GM19395 (cell line): ENCODE results near the gene LYRM2.

ENCODE experiments used
- ATAC-seq: cut with Tn5 transposase; IDR thresholded peaks from one replicate; pipeline ENCODE4 v1.9.1; 2021; ENCODE audit warnings: mild to moderate bottlenecking, moderate library complexity; ENCODE audit not compliant: unreplicated experiment

LYRM2 gene

DNA sequence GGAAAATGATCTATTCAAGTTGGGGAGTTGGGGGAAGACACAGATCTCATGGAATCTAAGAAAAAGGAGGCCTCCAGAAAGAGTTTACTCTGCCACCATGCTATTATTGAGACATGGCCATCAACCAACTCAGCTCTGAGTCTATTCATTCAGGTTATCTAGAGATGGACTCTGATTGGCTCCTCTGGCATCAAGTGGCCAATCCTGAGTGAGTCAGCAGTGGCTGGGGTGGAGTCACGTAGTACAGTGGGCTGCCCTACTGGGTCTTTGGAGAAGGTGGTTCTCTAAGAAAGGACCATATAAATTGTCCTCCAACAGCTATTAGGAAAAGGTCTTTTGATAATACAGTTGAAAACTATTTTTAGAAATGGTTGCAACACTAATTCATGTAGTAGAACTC, 42.1 kb downstream of the LYRM2 start:
- no peak for ATAC-seq

- peak; percentile 88 for ATAC-seq
Observed at GRCh38 chr6:89596056-89596455, 42.5 kb downstream of the LYRM2 start.

GRCh38 chr6:89591745-89592144, 46.8 kb downstream of the LYRM2 start:
- no peak for ATAC-seq

- ATAC-seq: no peak
Observed at GRCh38 chr6:89590133-89590532, 48.4 kb downstream of the LYRM2 start.

- ATAC-seq: no peak
Observed at GRCh38 chr6:89589297-89590025, 49.1 kb downstream of the LYRM2 start.

- no peak for ATAC-seq
Observed at GRCh38 chr6:89585154-89585553, 53.4 kb downstream of the LYRM2 start.

DNA sequence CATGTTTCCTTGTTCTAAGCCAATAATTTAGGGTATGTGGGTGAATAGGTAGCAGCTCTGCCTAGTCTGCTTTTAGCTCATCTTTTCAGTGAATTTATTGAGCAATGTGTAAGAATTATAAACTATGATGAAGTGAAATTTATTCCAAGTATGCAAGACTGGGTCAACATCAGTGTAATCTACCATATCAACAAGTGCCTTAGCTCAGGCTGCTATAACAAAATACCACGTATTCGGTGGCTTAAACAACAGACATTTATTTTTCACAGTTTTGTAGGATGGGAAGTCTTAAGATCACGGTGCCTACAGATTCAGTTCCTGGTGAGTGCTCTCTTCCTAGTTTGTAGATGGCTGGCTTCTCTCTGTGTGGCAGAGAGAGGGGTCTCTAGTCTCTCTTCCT, 54.0 kb downstream of the LYRM2 start:
- no peak for ATAC-seq

DNA sequence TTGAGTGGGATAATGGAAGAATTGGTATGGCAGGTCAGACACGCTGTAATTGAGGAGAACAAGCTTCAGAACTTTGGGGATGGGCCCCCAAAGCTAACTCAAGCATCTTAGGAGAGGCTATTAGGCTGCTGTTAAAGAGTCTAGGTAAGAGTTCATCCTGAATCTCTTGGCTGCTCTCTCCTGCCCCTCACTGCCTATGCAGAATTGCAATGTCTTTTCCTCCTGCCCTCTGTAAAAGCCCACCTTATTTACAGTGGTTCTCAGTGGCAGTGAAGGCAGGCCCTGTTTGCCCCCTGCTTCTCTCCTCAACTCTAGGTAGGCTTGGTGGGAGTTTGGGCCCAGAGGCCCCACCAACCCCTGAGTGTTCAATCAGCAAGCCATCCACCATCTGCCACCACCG, 55.0 kb downstream of the LYRM2 start:
- no peak for ATAC-seq

- ATAC-seq: no peak
Observed at GRCh38 chr6:89582669-89583325, 55.8 kb downstream of the LYRM2 start.

DNA sequence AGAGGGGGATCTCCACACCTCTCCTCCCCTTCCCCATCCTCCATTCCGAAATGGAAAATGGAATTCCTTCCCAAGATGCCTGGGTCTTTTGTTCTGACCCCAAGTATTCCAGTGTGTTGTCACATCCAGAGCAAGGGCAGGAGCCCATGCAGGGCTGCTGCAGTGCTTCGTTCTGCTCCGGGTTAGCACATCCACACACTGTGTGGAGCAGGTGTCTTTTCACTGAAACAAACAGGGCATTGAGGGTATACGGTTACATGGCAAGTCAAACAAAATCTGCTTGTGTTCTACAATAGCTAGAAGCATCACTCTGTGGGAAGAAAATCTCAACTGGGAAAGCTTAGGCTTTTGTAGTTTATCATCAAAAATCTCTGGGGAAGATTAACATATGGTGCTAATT, 56.9 kb downstream of the LYRM2 start:
- ATAC-seq: no peak

GRCh38 chr6:89580997-89581666, 57.4 kb downstream of the LYRM2 start:
- ATAC-seq: no peak

- no peak for ATAC-seq
Observed at GRCh38 chr6:89575562-89575960, 63.0 kb downstream of the LYRM2 start.

DNA sequence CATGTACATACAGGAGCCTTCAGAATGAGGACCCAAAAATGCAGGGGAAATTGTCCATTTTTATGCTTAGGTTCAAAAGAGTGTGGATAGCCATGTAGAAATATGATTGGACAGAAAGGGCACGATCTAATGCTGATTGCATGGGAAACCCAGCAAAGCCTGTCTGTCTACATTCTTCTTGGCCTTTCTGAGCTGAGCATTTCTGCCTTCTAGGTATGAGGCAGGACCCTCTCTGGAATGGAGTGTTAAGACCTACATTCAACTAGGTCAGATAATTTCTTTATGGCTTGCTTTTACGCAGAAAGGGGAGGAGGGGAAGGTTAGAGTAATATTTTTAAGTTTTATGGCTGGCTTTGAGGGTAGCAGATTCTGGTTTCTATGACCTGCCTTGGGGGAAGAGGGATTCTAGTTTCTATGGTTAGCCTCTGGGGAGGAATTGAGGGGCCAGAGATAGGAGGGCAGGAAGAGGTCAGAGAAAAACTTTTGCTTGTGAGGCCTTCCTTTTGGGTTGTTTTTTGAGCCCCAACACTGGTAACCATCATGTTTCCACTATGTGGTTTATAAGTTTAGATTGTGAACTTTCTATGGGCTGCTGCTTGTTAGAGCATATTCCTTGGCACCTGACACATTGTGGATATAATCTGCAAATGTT, 63.5 kb downstream of the LYRM2 start:
- no peak for ATAC-seq

GRCh38 chr6:89567630-89568390, 70.7 kb downstream of the LYRM2 start:
- no peak for ATAC-seq

DNA sequence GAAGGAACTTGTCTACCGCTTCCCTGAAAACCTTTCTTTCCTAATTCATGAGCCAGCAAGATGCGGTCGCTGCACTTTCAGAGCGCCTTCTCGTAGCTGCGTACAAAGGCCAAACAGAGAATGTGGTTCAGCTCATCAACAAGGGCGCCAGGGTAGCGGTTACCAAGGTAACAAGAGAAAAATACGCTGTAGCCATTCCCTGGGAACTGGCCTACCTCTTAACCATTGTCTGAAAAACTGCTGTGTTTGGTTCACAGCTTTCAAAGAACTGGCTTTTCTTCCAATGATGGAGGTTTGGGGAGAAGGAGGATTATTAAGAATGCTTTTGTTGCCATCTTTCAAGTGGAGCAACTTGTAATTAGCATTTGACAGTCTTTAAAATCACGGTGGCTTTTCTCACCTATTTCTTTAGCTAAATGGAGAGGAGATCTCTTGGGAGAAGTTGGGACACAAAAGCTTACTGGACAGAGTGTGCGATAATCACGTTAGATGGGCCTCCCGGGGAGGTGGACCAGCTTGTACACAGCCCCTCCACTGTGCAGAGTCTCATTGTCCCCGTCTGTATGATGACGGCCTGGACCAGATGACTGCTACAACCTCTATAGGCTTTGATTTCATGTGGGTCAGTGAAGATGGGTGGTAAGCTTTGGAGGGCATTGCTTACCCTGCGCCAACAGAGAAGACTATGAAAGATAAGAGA, 71.5 kb downstream of the LYRM2 start:
- ATAC-seq: no peak

- ATAC-seq: no peak
Observed at GRCh38 chr6:89566008-89566800, 72.3 kb downstream of the LYRM2 start.

DNA sequence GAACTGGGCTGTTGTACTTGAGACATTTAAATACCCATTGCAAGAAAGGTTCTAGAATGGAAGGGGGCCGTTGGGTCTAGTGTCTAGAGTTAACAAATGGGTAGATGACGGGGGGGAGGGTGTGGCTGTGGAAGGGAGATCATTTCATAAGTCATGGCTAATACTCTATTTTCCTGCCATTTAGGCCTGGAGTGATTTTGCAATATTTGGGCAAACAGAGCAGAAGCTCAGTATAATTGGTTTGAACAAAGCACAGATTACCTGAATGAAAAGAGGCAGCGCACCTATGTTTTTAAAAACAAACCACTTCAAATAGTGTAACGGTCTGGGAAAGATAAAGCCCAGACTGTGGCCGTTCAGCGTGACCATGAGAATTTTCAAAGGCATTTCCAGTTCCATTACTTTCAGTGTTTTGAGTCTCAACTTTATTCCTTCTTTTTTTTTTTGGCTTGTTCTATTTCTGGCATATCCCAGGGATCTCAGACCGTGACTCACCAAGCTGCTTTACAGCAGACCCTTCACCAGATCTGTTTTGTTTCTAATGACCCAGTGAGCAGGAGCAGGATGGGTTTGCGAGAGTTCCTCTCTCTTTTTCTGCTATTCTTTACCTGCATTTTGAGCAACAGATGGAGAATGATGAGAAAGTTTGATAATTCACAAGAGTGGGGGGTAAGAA, 73.7 kb downstream of the LYRM2 start:
- ATAC-seq: no peak

- no peak for ATAC-seq
Observed at GRCh38 chr6:89563866-89564265, 74.7 kb downstream of the LYRM2 start.
